HepG2 (cell line): Measurements from ENCODE around the gene EYA2. TPM values are rescaled to one million over a fixed set of nuclear protein-coding genes. Genes with fewer than 3 reads are reported as not detected.

Experiments
- ATAC-seq: fragments of 200-7000 bp; cut with Tn5 transposase; 3 replicates; pipeline ENCODE4 v1.9.1; 2020; ENCODE audit warnings: mild to moderate bottlenecking, moderate library complexity
- BruUV-seq: library from RNA; stranded (reverse); fragments of 400-500 nt; replicated peaks from 2 replicates; lab custom pipeline; 2021; lab: Mats Ljungman, UMichigan
- CTCF ChIA-PET: fragments of 300-600 bp; formaldehyde crosslinking; extraction: SDS; loops from one replicate; lab custom pipeline; 2021; ENCODE audit warnings: low total read pairs, inconsistent platforms, low intra/inter-chr PET ratio; lab: Yijun Ruan, JAX
- POLR2A ChIA-PET: fragments of 350-600 bp; sonication (Branson Sonifier 250); formaldehyde crosslinking; loops from one replicate; lab custom pipeline; 2020; ENCODE audit warnings: antibody characterized with exemption, inconsistent platforms; lab: Yijun Ruan, JAX
- DNase-seq: peaks from one replicate; pipeline ENCODE4 v3.0.0-alpha.2; 2015; ENCODE audit warnings: low spot score
- FAIRE-seq: peaks from 3 replicates; lab custom pipeline; 2011; peaks lifted over from hg19 to GRCh38; lab: Jason Lieb, UNC
- H2AFZ ChIP-seq: one replicate; pipeline ENCODE4 v1.6.1; 2011; ENCODE audit warnings: low read length, inconsistent platforms
- H3K27ac ChIP-seq: fragments of 300-600 bp; 3 replicates; pipeline ENCODE4 v1.8.0; 2011; ENCODE audit warnings: mixed run types, mild to moderate bottlenecking, mixed read lengths, low read length, inconsistent platforms; ENCODE audit not compliant: insufficient read depth; ENCODE audit errors: extremely low read length
- H3K27me3 ChIP-seq, 2 experiments: fragments of 200-600 bp in 1 of 2; 2 replicates in 1 of 2; 3 replicates in 1 of 2; pipeline versions ENCODE4 v1.6.0 to v1.8.0; 2011; ENCODE audit warnings: low read length in 2 of 2, mild to moderate bottlenecking in 2 of 2, moderate library complexity in 2 of 2, inconsistent platforms in 1 of 2; ENCODE audit not compliant: insufficient read depth in 2 of 2, control insufficient read depth in 1 of 2
- H3K36me3 ChIP-seq, 2 experiments: fragments of 200-600 bp in 1 of 2; replicated peaks in 1 of 2; 2 replicates in 1 of 2; 3 replicates in 1 of 2; pipeline versions ENCODE4 v1.5.1 to v1.8.0; 2011; ENCODE audit warnings: low read length in 2 of 2, inconsistent platforms in 1 of 2; ENCODE audit not compliant: insufficient read depth in 2 of 2, control insufficient read depth in 1 of 2
- H3K4me1 ChIP-seq: 2 replicates; pipeline ENCODE4 v1.5.1; 2012; ENCODE audit warnings: low read length, inconsistent platforms; ENCODE audit not compliant: insufficient read depth
- H3K4me2 ChIP-seq: 2 replicates; pipeline ENCODE4 v1.6.0; 2011; ENCODE audit warnings: low read depth, low read length, inconsistent platforms
- H3K4me3 ChIP-seq, 3 experiments: fragments of 200-600 bp in 1 of 3; sonication (generic), shearing (Covaris generic) in 1 of 3; replicated peaks in 1 of 3; 2 replicates each; pipeline ENCODE4 v1.5.1; 2011 to 2016; ENCODE audit warnings: low read length in 3 of 3, inconsistent platforms in 2 of 3, low read depth in 2 of 3, mild to moderate bottlenecking in 2 of 3, control low read depth in 1 of 3, mixed read lengths in 1 of 3; ENCODE audit not compliant: insufficient read depth in 1 of 3
- H3K79me2 ChIP-seq: one replicate; pipeline ENCODE4 v1.6.1; 2011; ENCODE audit warnings: low read length, inconsistent platforms; ENCODE audit not compliant: insufficient read depth
- H3K9ac ChIP-seq: 2 replicates; pipeline ENCODE4 v1.6.0; 2011; ENCODE audit warnings: mild to moderate bottlenecking, low read depth, low read length, inconsistent platforms; ENCODE audit not compliant: insufficient read depth
- H3K9me3 ChIP-seq: 2 replicates; pipeline ENCODE4 v1.5.1; 2012; ENCODE audit warnings: mild to moderate bottlenecking, low read length
- H4K20me1 ChIP-seq: 2 replicates; pipeline ENCODE4 v1.6.0; 2011; ENCODE audit warnings: inconsistent platforms, mild to moderate bottlenecking, low read length, moderate library complexity; ENCODE audit not compliant: insufficient read depth
- HDAC6 ChIP-seq: fragments of 200-600 bp; sonication (generic); IDR thresholded peaks from 2 replicates; pipeline ENCODE4 v1.7.0; 2017; ENCODE audit warnings: mild to moderate bottlenecking, antibody characterized with exemption, low read length, low read depth
- HOXA5 ChIP-seq: sonication (generic); formaldehyde crosslinking; IDR thresholded peaks from 2 replicates; pipeline ENCODE4 v1.4.0; 2020; ENCODE audit warnings: missing genetic modification reagents
- REL ChIP-seq: sonication (generic); formaldehyde crosslinking; conservative IDR thresholded peaks from 2 replicates; pipeline ENCODE4 v1.8.0; 2022; ENCODE audit warnings: mild to moderate bottlenecking, missing genetic modification reagents, moderate library complexity
- RFX1 ChIP-seq: fragments of 450-650 bp; IDR thresholded peaks from 2 replicates; pipeline ENCODE4 v1.6.1; 2017
- ZNF362 ChIP-seq: sonication (generic); formaldehyde crosslinking; IDR thresholded peaks from 2 replicates; pipeline ENCODE4 v1.4.0; 2020; ENCODE audit warnings: missing genetic modification reagents, mild to moderate bottlenecking, borderline replicate concordance
- ZNF691 ChIP-seq: sonication (generic); formaldehyde crosslinking; IDR thresholded peaks from 2 replicates; pipeline ENCODE4 v1.4.0; 2020; ENCODE audit warnings: missing genetic modification reagents, low read depth, mild to moderate bottlenecking, borderline replicate concordance
- WGBS: methylation state at CpG from one replicate; pipeline ENCODE4 v1.1.6; 2017; ENCODE audit warnings: low lambda C conversion rate; 5-methylcytosine and 5-hydroxymethylcytosine counted together
- in situ Hi-C: cut with HindIII; loops from 2 replicates; pipeline ENCODE4 v1.10.0; 2017; ENCODE audit warnings: low pct_unique_long_range_greater_than_20kb; ENCODE audit not compliant: extremely low pct_ligation_motif_present
- intact Hi-C: fragments of 100-400 bp; cut with micrococcal nuclease; formaldehyde crosslinking; loops from one replicate; pipeline ENCODE4 v1.10.0; 2022; ENCODE audit not compliant: unreplicated experiment
- polyA plus RNA-seq, 8 experiments: library from polyadenylated mRNA; depleted of rRNA in 3 of 8; stranded (reverse) in 7 of 8; unstranded in 1 of 8; fragments of >200 nt; fragmentation: Illumina TruSeq in 4 of 8; extraction: Trizol in 4 of 8; gene quantifications; 2 replicates each; pipeline versions ENCODE4 v1.2.1 to v1.2.3, GENCODE V29; 2011 to 2016; ENCODE audit warnings: low read depth in 4 of 8, missing spikeins in 1 of 8, mixed read lengths in 1 of 8; ENCODE audit not compliant: insufficient read depth in 1 of 8
- total RNA-seq, 5 experiments: library from RNA; depleted of rRNA; stranded (reverse); fragments of >200 nt; fragmentation: Illumina TruSeq; extraction: Trizol; gene quantifications; 2 replicates each; pipeline ENCODE4 v1.2.3, GENCODE V29; 2016; ENCODE audit warnings: low read depth in 1 of 5

Gene EYA2
- total and polyA plus RNA-seq, 2 of the 13 experiments (the other 11 are each of a cell fraction or from before 2014, with no cell fraction given), result not detected

GRCh38 chr20:47086316-47086715, 191.7 kb downstream of the EYA2 start (continued):
- TF ChIP-seq ZNF362 (CRISPR knock-in tag) (no peak), RFX1 (no peak), REL (CRISPR knock-in tag) (no peak), HDAC6 (no peak), HOXA5 (CRISPR knock-in tag) (no peak)

- Histone ChIP-seq H4K20me1 (no peaks in the 10 kb centered on the region), H3K9me3 (no peaks in the 10 kb centered on the region), H3K4me3 (no peak overlapping the region), H2AFZ (no peak overlapping the region), H3K9ac (no peak overlapping the region), H3K79me2 (no peaks in the 10 kb centered on the region), H3K27me3 (peaks cover 11 to 48% of the 10 kb centered on the region in 2 experiments; a peak in 4 of 5 replicates), H3K27ac (no peak overlapping the region), H3K4me2 (no peak overlapping the region), H3K4me1 (no peaks in the 10 kb centered on the region), H3K36me3 (no peaks in the 10 kb centered on the region)
- TF ChIP-seq ZNF691 (CRISPR knock-in tag), result no peak
- in situ Hi-C loops (no loop called here), intact Hi-C loops (no loop called here)
- no TSS peak for BruUV-seq
- CTCF ChIA-PET, result no interaction called here
- no peak for FAIRE-seq
- ATAC-seq, result no peak
- no peak for DNase-seq
- POLR2A ChIA-PET, result no interaction called here
- 24% methylated on average over 7 of the region's 7 CpGs for WGBS
Observed at GRCh38 chr20:47088335-47088734, 193.7 kb downstream of the EYA2 start.
